CD4-positive, CD25-positive, alpha-beta regulatory T cell (primary cell): ENCODE results near the gene SDC4. TPM values are rescaled to one million over a fixed set of nuclear protein-coding genes. Genes with fewer than 3 reads are reported as not detected.
"Not testable (repeated sequence)": the region's sequence is repeated elsewhere in the genome, so short reads cannot be mapped to it uniquely, and the experiment has no call there.

ENCODE experiments used
- ATAC-seq, 2 donors: fragments of 150-1000 bp; cut with Tn5 transposase; one replicate each; pipeline ENCODE4 v1.10.0; 2021; ENCODE audit warnings: low read depth in 2 of 2, moderate number of reproducible peaks in 2 of 2, moderate library complexity in 1 of 2
- DNase-seq, 3 donors: peaks; one replicate each; pipeline versions ENCODE4 v3.0.0 to v3.0.0-alpha.2; 2012 to 2022; ENCODE audit warnings: mixed read lengths in 1 of 3
- H3K27ac ChIP-seq: one replicate; pipeline ENCODE4 v1.7.0; 2013; ENCODE audit warnings: mild to moderate bottlenecking, low read length; ENCODE audit not compliant: insufficient read depth, poor library complexity, severe bottlenecking
- H3K27me3 ChIP-seq: one replicate; pipeline ENCODE4 v1.7.0; 2013; ENCODE audit warnings: low read length; ENCODE audit not compliant: control insufficient read depth, insufficient read depth
- H3K36me3 ChIP-seq: one replicate; pipeline ENCODE4 v1.7.0; 2013; ENCODE audit warnings: mild to moderate bottlenecking, low read length, moderate library complexity; ENCODE audit not compliant: control insufficient read depth, insufficient read depth
- H3K4me1 ChIP-seq: 2 replicates; pipeline ENCODE4 v1.7.0; 2013; ENCODE audit warnings: mild to moderate bottlenecking, low read length; ENCODE audit not compliant: insufficient read depth, control insufficient read depth, poor library complexity, severe bottlenecking
- H3K4me3 ChIP-seq: one replicate; pipeline ENCODE4 v1.7.0; 2013; ENCODE audit warnings: low read depth, mild to moderate bottlenecking, low read length, moderate library complexity
- H3K9me3 ChIP-seq, 2 experiments: 1 replicate in 1 of 2; 2 replicates in 1 of 2; pipeline ENCODE4 v1.7.0; 2013; ENCODE audit warnings: low read length in 2 of 2, mild to moderate bottlenecking in 1 of 2, moderate library complexity in 1 of 2; ENCODE audit not compliant: control insufficient read depth in 2 of 2
- H3K27ac Mint-ChIP-seq, 3 donors: one replicate each; pipeline ENCODE4 v1.8.0; 2020 to 2022; ENCODE audit warnings: mild to moderate bottlenecking in 3 of 3, mixed read lengths in 3 of 3, moderate library complexity in 2 of 3
- H3K27me3 Mint-ChIP-seq: one replicate; pipeline ENCODE4 v1.8.0; 2022; ENCODE audit warnings: mild to moderate bottlenecking, mixed read lengths
- H3K36me3 Mint-ChIP-seq: one replicate; pipeline ENCODE4 v1.8.0; 2020; ENCODE audit warnings: mixed read lengths
- H3K4me1 Mint-ChIP-seq, 4 donors: one replicate each; pipeline ENCODE4 v1.8.0; 2020 to 2022; ENCODE audit warnings: mixed read lengths in 4 of 4, mild to moderate bottlenecking in 1 of 4
- H3K4me3 Mint-ChIP-seq, 4 donors: one replicate each; pipeline ENCODE4 v1.8.0; 2020 to 2022; ENCODE audit warnings: mild to moderate bottlenecking in 4 of 4, mixed read lengths in 4 of 4, moderate library complexity in 3 of 4
- H3K9me3 Mint-ChIP-seq, 7 donors: one replicate each; pipeline ENCODE4 v1.8.0; 2020 to 2022; ENCODE audit warnings: mixed read lengths in 7 of 7, mild to moderate bottlenecking in 3 of 7, moderate library complexity in 2 of 7
- polyA plus RNA-seq, 4 donors: library from polyadenylated mRNA; unstranded; fragments of 300-500 nt; fragmentation: Illumina TruSeq; gene quantifications; one replicate each; pipeline ENCODE4 v1.2.3, GENCODE V29; 2021
- total RNA-seq: library from RNA; stranded (reverse); gene quantifications from one replicate; pipeline ENCODE4 v1.2.3, GENCODE V29; 2022

SDC4 gene
- total and polyA plus RNA-seq, 5 donors from 2014 or later, result 2.2 to 8.2 (median 4.1) TPM

- peaks cover 0 to 37% (median 26%) of the 10 kb centered on the region in 4 donors for H3K4me1 Mint-ChIP-seq
These were observed 6.4 kb upstream of the SDC4 start for GRCh38 chr20:45354423-45355208.

GRCh38 chr20:45353746-45354145 is 5.5 kb upstream of the SDC4 start:
- Mint-ChIP-seq H3K4me1 (peaks cover 0 to 37% (median 26%) of the 10 kb centered on the region in 4 donors), H3K36me3 (no peaks in the 10 kb centered on the region), H3K27me3 (no peaks in the 10 kb centered on the region), H3K9me3 (no peaks in the 10 kb centered on the region), H3K4me3 (no peak overlapping the region), H3K27ac (peak overlapping the region in 2 of 3 donors; percentile 1 to 41)
- Histone ChIP-seq H3K9me3 (no peaks in the 10 kb centered on the region), H3K27ac (no peak overlapping the region), H3K27me3 (no peaks in the 10 kb centered on the region), H3K4me1 (peaks cover 6% of the 10 kb centered on the region), H3K4me3 (no peak overlapping the region), H3K36me3 (no peaks in the 10 kb centered on the region)
- ATAC-seq (no peak), DNase-seq (no peak)

More at GRCh38 chr20:45354423-45355208, 6.4 kb upstream of the SDC4 start:
- H3K4me3 Mint-ChIP-seq, result peak overlapping the region in 1 of 4 donors; percentile 59
- no peaks in the 10 kb centered on the region for H3K27me3 Mint-ChIP-seq
- Histone ChIP-seq H3K9me3 (no peaks in the 10 kb centered on the region), H3K36me3 (no peaks in the 10 kb centered on the region), H3K27me3 (no peaks in the 10 kb centered on the region), H3K4me3 (peak overlapping the region; percentile 54), H3K27ac (peak overlapping the region; percentile 36), H3K4me1 (peaks cover 6% of the 10 kb centered on the region)
- ATAC-seq (no peak), DNase-seq (no peak)
- H3K9me3 Mint-ChIP-seq, result no peaks in the 10 kb centered on the region
- peak overlapping the region; percentile 56 to 82 (median 77) for H3K27ac Mint-ChIP-seq
- no peaks in the 10 kb centered on the region for H3K36me3 Mint-ChIP-seq

- peaks cover 0 to 37% (median 27%) of the 10 kb centered on the region in 4 donors for H3K4me1 Mint-ChIP-seq
- DNase-seq (no peak), ATAC-seq (no peak)
- no peaks in the 10 kb centered on the region for H3K27me3 ChIP-seq
- no peaks in the 10 kb centered on the region for H3K36me3 Mint-ChIP-seq
- no peak overlapping the region for H3K27ac Mint-ChIP-seq
- no peaks in the 10 kb centered on the region for H3K36me3 ChIP-seq
- H3K9me3 Mint-ChIP-seq, result no peaks in the 10 kb centered on the region
- peaks cover 10% of the 10 kb centered on the region for H3K4me1 ChIP-seq
- no peak overlapping the region for H3K4me3 Mint-ChIP-seq
- H3K27ac ChIP-seq, result no peak overlapping the region
- H3K9me3 ChIP-seq, result no peaks in the 10 kb centered on the region
- no peaks in the 10 kb centered on the region for H3K27me3 Mint-ChIP-seq
- H3K4me3 ChIP-seq, result no peak overlapping the region
These were observed 4.5 kb upstream of the SDC4 start for GRCh38 chr20:45352729-45353128.

- not testable (repeated sequence) for H3K27me3 ChIP-seq, H3K27ac Mint-ChIP-seq, H3K27ac ChIP-seq, H3K4me3 ChIP-seq, DNase-seq, H3K27me3 Mint-ChIP-seq, H3K36me3 Mint-ChIP-seq, H3K9me3 Mint-ChIP-seq, ATAC-seq, H3K9me3 ChIP-seq, H3K36me3 ChIP-seq
- peaks cover 23% of the 10 kb centered on the region for H3K4me1 ChIP-seq
- peak overlapping the region in 1 of 4 donors; percentile 71 for H3K4me3 Mint-ChIP-seq
- H3K4me1 Mint-ChIP-seq, result peaks cover 0 to 44% (median 31%) of the 10 kb centered on the region in 4 donors
These were observed 2.6 kb upstream of the SDC4 start for GRCh38 chr20:45350795-45351194.

- no peaks in the 10 kb centered on the region for H3K27me3 Mint-ChIP-seq
These were observed 2.0 kb upstream of the SDC4 start for GRCh38 chr20:45350217-45350616.

GRCh38 chr20:45347297-45347935 is 808 bp downstream of the SDC4 start:
- H3K4me3 ChIP-seq, result peak overlapping the region; percentile 80
- H3K27ac ChIP-seq, result peak overlapping the region; percentile 66
- Mint-ChIP-seq H3K4me3 (peak overlapping the region; percentile 85 to 94 (median 90)), H3K36me3 (no peaks in the 10 kb centered on the region), H3K27me3 (no peaks in the 10 kb centered on the region), H3K27ac (peak overlapping the region; percentile 23 to 85 (median 74)), H3K4me1 (peaks cover 0 to 45% (median 23%) of the 10 kb centered on the region in 4 donors), H3K9me3 (no peaks in the 10 kb centered on the region)
- H3K4me1 ChIP-seq, result peaks cover 44% of the 10 kb centered on the region
- H3K9me3 ChIP-seq, result no peaks in the 10 kb centered on the region
- no peaks in the 10 kb centered on the region for H3K27me3 ChIP-seq
- ATAC-seq (peak; percentile 13 to 20), DNase-seq (no peak)
- H3K36me3 ChIP-seq, result no peaks in the 10 kb centered on the region

More at GRCh38 chr20:45350217-45350616, 2.0 kb upstream of the SDC4 start:
- no peaks in the 10 kb centered on the region for H3K9me3 ChIP-seq
- Mint-ChIP-seq H3K9me3 (no peaks in the 10 kb centered on the region), H3K27ac (no peak overlapping the region), H3K36me3 (no peaks in the 10 kb centered on the region), H3K4me1 (peaks cover 0 to 40% (median 29%) of the 10 kb centered on the region in 4 donors), H3K4me3 (peak overlapping the region; percentile 13 to 71 (median 54))
- peaks cover 28% of the 10 kb centered on the region for H3K4me1 ChIP-seq
- H3K4me3 ChIP-seq, result no peak overlapping the region
- ATAC-seq, result no peak
- no peak overlapping the region for H3K27ac ChIP-seq
- H3K36me3 ChIP-seq, result no peaks in the 10 kb centered on the region
- no peak for DNase-seq
- H3K27me3 ChIP-seq, result no peaks in the 10 kb centered on the region

GRCh38 chr20:45346851-45347250 is 1.4 kb downstream of the SDC4 start:
- no peaks in the 10 kb centered on the region for H3K9me3 Mint-ChIP-seq
- Histone ChIP-seq H3K9me3 (no peaks in the 10 kb centered on the region), H3K27me3 (no peaks in the 10 kb centered on the region), H3K4me3 (peak overlapping the region; percentile 9), H3K36me3 (no peaks in the 10 kb centered on the region), H3K4me1 (peaks cover 45% of the 10 kb centered on the region), H3K27ac (no peak overlapping the region)
- no peaks in the 10 kb centered on the region for H3K36me3 Mint-ChIP-seq
- peak overlapping the region; percentile 85 to 94 (median 90) for H3K4me3 Mint-ChIP-seq
- peaks cover 0 to 46% (median 23%) of the 10 kb centered on the region in 4 donors for H3K4me1 Mint-ChIP-seq
- H3K27me3 Mint-ChIP-seq, result no peaks in the 10 kb centered on the region
- ATAC-seq, result no peak
- DNase-seq, result no peak
- peak overlapping the region in 2 of 3 donors; percentile 23 to 60 for H3K27ac Mint-ChIP-seq
